Subcutaneous adipose tissue (tissue), 4 donors: Measurements from ENCODE around the gene SLC46A1. TPM values are rescaled to one million over a fixed set of nuclear protein-coding genes. Genes with fewer than 3 reads are reported as not detected.

Experiments
- total RNA-seq, 4 donors: library from RNA; depleted of rRNA; stranded (reverse); fragments of >200 nt; gene quantifications; one replicate each; pipeline ENCODE4 v1.1.0, GENCODE V29; 2016
- TF ChIP-seq, protein P1 (sequence below): fragments of 450-650 bp; IDR thresholded peaks from one replicate; pipeline ENCODE4 v1.5.1; 2016; ENCODE audit warnings: low read depth, mild to moderate bottlenecking, control low read depth, antibody characterized with exemption, moderate library complexity

The SLC46A1 gene
- total RNA-seq, 4 donors from 2014 or later, result 7.3 to 16.3 (median 13.1) TPM

DNA sequence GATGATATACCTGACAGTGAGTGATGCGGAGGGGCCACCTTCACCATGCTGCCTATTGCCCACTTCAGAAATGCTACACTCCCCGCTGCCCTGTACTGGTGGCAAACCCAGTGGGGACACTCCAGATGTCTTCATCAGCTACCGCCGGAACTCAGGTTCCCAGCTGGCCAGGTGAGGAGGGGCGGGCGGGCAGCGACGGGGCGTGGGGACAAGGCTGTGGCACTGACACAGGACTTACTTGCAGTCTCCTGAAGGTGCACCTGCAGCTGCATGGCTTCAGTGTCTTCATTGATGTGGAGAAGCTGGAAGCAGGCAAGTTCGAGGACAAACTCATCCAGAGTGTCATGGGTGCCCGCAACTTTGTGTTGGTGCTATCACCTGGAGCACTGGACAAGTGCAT lies 17.9 kb downstream of the SLC46A1 start:
- TF ChIP-seq, protein P1, sequence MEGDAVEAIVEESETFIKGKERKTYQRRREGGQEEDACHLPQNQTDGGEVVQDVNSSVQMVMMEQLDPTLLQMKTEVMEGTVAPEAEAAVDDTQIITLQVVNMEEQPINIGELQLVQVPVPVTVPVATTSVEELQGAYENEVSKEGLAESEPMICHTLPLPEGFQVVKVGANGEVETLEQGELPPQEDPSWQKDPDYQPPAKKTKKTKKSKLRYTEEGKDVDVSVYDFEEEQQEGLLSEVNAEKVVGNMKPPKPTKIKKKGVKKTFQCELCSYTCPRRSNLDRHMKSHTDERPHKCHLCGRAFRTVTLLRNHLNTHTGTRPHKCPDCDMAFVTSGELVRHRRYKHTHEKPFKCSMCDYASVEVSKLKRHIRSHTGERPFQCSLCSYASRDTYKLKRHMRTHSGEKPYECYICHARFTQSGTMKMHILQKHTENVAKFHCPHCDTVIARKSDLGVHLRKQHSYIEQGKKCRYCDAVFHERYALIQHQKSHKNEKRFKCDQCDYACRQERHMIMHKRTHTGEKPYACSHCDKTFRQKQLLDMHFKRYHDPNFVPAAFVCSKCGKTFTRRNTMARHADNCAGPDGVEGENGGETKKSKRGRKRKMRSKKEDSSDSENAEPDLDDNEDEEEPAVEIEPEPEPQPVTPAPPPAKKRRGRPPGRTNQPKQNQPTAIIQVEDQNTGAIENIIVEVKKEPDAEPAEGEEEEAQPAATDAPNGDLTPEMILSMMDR, result no peak

DNA sequence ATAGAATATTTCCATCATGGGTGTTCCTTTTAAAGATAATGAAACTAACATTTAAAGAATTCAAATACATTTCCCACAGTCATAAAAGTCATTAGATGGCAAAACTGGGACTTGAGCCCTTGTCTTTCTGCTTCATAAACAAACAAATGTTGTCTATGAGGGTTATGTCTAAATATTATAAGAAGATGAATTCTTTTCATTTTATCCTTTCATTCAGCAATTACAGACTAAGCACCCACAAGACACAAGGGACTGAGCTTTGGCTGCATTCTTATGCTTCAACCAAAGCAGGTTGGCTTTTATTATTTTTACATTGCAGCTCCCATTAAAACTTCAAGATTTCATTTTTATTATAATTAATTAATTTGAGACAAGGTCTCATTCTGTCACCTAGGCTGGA lies 19.6 kb downstream of the SLC46A1 start:
- TF ChIP-seq, protein P1, result no peak

DNA sequence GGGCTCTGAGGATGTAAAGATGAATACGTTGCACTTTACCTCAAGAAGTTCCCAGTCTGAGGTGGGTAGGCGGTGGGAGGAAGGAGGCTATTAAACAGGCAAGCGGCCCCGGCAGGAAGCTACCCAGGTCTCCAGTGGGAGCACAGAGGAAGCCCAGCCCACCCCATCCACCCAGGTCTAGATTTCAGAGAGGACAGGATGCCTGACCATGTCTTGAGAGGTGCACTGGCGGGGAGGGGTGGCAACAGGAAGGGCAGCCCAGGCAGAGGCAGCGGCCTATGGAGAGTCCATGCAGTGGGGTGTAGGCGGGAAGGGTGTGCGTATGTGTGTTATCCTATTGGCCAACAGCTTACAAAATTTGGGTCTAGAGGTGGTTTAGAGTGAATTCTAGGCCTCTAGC lies 20.6 kb downstream of the SLC46A1 start:
- TF ChIP-seq, protein P1, result no peak

DNA sequence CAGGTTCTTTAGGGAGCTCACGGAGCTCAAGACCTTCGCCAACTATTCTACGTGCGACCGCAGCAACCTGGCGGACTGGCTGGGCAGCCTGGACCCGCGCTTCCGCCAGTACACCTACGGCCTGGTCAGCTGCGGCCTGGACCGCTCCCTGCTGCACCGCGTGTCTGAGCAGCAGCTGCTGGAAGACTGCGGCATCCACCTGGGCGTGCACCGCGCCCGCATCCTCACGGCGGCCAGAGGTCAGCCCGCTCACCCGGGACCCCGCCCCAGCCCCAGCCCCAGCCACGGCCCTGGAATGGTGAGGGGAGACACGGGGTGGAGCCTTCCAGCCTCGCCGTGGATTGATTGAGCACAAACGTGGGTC lies 21.0 kb downstream of the SLC46A1 start:
- TF ChIP-seq, protein P1, result no peak

DNA sequence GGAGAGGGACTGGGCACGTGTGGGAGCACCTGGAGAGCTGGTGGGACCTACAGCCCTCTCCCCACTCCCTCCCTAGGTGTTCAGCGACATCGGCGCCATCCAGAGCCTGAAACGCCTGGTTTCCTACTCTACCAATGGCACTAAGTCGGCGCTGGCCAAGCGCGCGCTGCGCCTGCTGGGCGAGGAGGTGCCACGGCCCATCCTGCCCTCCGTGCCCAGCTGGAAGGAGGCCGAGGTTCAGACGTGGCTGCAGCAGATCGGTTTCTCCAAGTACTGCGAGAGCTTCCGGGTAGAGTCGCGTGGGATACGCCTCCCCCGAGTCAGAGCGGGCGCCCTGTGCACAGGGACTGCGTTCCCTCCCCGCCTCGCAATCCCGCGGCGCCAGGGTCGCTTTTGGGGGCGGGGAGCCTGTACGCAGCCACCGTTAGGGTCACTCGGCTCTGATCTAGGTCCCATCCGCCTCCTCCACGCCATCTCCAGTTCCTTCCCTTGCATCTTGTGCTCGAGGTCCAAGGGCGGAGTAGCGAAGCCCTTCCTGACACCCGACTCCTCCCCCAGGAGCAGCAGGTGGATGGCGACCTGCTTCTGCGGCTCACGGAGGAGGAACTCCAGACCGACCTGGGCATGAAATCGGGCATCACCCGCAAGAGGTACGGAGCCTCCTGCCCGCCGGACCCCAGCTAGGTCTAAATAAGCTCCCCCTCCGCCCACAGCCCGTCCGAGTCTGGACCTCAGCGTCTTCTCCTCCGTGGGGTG lies 21.6 kb downstream of the SLC46A1 start:
- TF ChIP-seq, protein P1, result no peak

DNA sequence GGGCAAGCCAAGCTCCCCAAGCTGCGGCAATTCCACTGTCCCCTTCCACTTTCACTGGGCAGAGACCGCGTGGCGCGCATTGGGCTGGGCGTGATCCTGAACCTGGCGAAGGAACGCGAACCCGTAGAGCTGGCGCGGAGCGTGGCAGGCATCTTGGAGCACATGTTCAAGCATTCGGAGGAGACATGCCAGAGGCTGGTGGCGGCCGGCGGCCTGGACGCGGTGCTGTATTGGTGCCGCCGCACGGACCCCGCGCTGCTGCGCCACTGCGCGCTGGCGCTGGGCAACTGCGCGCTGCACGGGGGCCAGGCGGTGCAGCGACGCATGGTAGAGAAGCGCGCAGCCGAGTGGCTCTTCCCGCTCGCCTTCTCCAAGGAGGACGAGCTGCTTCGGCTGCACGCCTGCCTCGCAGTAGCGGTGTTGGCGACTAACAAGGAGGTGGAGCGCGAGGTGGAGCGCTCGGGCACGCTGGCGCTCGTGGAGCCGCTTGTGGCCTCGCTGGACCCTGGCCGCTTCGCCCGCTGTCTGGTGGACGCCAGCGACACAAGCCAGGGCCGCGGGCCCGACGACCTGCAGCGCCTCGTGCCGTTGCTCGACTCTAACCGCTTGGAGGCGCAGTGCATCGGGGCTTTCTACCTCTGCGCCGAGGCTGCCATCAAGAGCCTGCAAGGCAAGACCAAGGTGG lies 24.7 kb downstream of the SLC46A1 start:
- TF ChIP-seq, protein P1, result no peak
